Heart left ventricle (tissue), 16 donors: Measurements from ENCODE around the gene SPSB4. TPM values are rescaled to one million over a fixed set of nuclear protein-coding genes. Genes with fewer than 3 reads are reported as not detected.
A peak's percentile ranks its signal among the peaks of the same experiment; 100 is the strongest.

Experiments used
- ATAC-seq, 4 donors: fragments of 200-7000 bp; cut with Tn5 transposase; one replicate each; pipeline ENCODE4 v1.9.1; 2020 to 2022; ENCODE audit warnings: moderate library complexity in 4 of 4, mild to moderate bottlenecking in 3 of 4, moderate number of reproducible peaks in 1 of 4
- DNase-seq, 5 donors: peaks; one replicate each; pipeline ENCODE4 v3.0.0-alpha.2; 2020
- H3K27ac ChIP-seq, 12 donors: fragments of 200-600 bp; sonication (generic) in 4 of 12; one replicate each; pipeline versions ENCODE4 v1.5.0 to v1.8.0; 2016 to 2022; ENCODE audit warnings: mild to moderate bottlenecking in 2 of 12
- H3K27me3 ChIP-seq, 9 donors: fragments of 200-600 bp; sonication (generic) in 2 of 9; one replicate each; pipeline versions ENCODE4 v1.5.1 to v1.8.0; 2016 to 2022; ENCODE audit warnings: mild to moderate bottlenecking in 3 of 9
- H3K36me3 ChIP-seq, 9 donors: fragments of 200-600 bp; sonication (generic) in 2 of 9; one replicate each; pipeline versions ENCODE4 v1.5.0 to v1.8.0; 2018 to 2022; ENCODE audit warnings: mild to moderate bottlenecking in 2 of 9
- H3K4me1 ChIP-seq, 12 donors: fragments of 200-600 bp; sonication (generic) in 4 of 12; one replicate each; pipeline versions ENCODE4 v1.5.0 to v1.8.0; 2016 to 2022; ENCODE audit warnings: mild to moderate bottlenecking in 3 of 12
- H3K4me3 ChIP-seq, 12 donors: fragments of 200-600 bp; sonication (generic) in 4 of 12; one replicate each; pipeline versions ENCODE4 v1.5.0 to v1.8.0; 2017 to 2022; ENCODE audit warnings: mild to moderate bottlenecking in 9 of 12, moderate library complexity in 4 of 12
- H3K9me3 ChIP-seq, 12 donors: fragments of 200-600 bp; sonication (generic) in 4 of 12; one replicate each; pipeline versions ENCODE4 v1.5.0 to v1.8.0; 2016 to 2022; ENCODE audit warnings: mild to moderate bottlenecking in 1 of 12
- POLR2A ChIP-seq, 2 donors: fragments of 450-650 bp; IDR thresholded peaks; one replicate each; pipeline ENCODE4 v1.6.1; 2017; ENCODE audit warnings: antibody characterized with exemption in 2 of 2, mild to moderate bottlenecking in 2 of 2, moderate library complexity in 2 of 2
- WGBS, 4 donors: extraction: QIAGEN DNeasy Blood & Tissue Kit in 2 of 4; methylation state at CpG; one replicate each; pipeline versions ENCODE4 v1.1.5 to v1.1.7; 2013 to 2018; 5-methylcytosine and 5-hydroxymethylcytosine counted together
- intact Hi-C, 10 donors: fragments of 100-400 bp; cut with DNase I; formaldehyde crosslinking; loops; one replicate each; pipeline versions ENCODE4 v1.11.1 to v1.14.2; 2022
- polyA plus RNA-seq, 2 donors: library from polyadenylated mRNA; stranded (reverse); fragments of 200-250 nt; gene quantifications; one replicate each; pipeline ENCODE4 v1.2.3, GENCODE V29; 2013
- total RNA-seq, 9 donors: library from RNA; depleted of rRNA in 2 of 9; stranded (reverse); fragments of >200 nt in 2 of 9; fragmentation: NEBNext Ultra II Directional in 3 of 9; extraction: Animal tissue kit (Norgen Biotek cat#: 25700) in 3 of 9; gene quantifications; one replicate each; pipeline versions ENCODE4 v1.1.0 to v1.2.4, GENCODE V29; 2016 to 2023
- TF ChIP-seq, protein P1 (sequence below), 12 donors: fragments of 200-600 bp; sonication (generic) in 4 of 12; IDR thresholded peaks; one replicate each; pipeline versions ENCODE4 v1.5.0 to v1.8.0; 2018 to 2022; ENCODE audit warnings: antibody characterized with exemption in 12 of 12, mild to moderate bottlenecking in 5 of 12
- donor health status: ischemic (EF 13 %, LVEDD 7.1; RV severe dilation, severe dysfunction).
- donor health status: healthy with polysubstance abuse.
- donor health status: DM: no; HTN: yes; CAD: no.
- donor health status: DM: no; HTN: no; CAD: no.
- donor health status: ischemic (EF 25% LVEDD 6.9; RV normal size, moderate dysfunction).
- donor health status: ischemic (EF 25% LVEDD 5.7; RV mildly dilated, moderate dysfunction).
- donor health status: healthy.
- donor health status: DM: yes; HTN: yes; CAD: no.
- donor health status: ischemic (EF 35%, LVEDD 5.7; RV mildly dilated, moderate dysfunction).
- donor health status: nonischemic (EF 11% LVEDD 7.7; RV severe dilation, severe dysfunction).
- donor health status: DM: yes; HTN: yes; CAD: no.
- donor health status: PGD.
- donor health status: ischemic (EF 29% LVEDD 5.4; RV normal size, mild dysfunction).
- donor health status: nonischemic (EF 23%, LVEDD 6.1; RV moderate dilation, normal function).

Gene SPSB4
- total and polyA plus RNA-seq, 11 donors = 3.3 to 11.1 (median 4.8) TPM

- ATAC-seq = no peak
- Histone ChIP-seq H3K27me3 (peaks cover 0 to 45% (median 0%) of the 10 kb centered on the region in 9 donors), H3K36me3 (no peaks in the 10 kb centered on the region), H3K4me3 (no peak overlapping the region), H3K27ac (no peak overlapping the region), H3K9me3 (no peaks in the 10 kb centered on the region), H3K4me1 (peaks cover 0 to 28% (median 7%) of the 10 kb centered on the region in 12 donors)
- 40 to 60% (median 54%) methylated on average over 2 of the region's 2 CpGs for WGBS, 4 donors
- TF ChIP-seq, protein P1, sequence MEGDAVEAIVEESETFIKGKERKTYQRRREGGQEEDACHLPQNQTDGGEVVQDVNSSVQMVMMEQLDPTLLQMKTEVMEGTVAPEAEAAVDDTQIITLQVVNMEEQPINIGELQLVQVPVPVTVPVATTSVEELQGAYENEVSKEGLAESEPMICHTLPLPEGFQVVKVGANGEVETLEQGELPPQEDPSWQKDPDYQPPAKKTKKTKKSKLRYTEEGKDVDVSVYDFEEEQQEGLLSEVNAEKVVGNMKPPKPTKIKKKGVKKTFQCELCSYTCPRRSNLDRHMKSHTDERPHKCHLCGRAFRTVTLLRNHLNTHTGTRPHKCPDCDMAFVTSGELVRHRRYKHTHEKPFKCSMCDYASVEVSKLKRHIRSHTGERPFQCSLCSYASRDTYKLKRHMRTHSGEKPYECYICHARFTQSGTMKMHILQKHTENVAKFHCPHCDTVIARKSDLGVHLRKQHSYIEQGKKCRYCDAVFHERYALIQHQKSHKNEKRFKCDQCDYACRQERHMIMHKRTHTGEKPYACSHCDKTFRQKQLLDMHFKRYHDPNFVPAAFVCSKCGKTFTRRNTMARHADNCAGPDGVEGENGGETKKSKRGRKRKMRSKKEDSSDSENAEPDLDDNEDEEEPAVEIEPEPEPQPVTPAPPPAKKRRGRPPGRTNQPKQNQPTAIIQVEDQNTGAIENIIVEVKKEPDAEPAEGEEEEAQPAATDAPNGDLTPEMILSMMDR (IDR thresholded peaks at IDR 0.05) = peak in 5 of 12 donors; percentile 15 to 31 (median 29)
- no peak for TF ChIP-seq POLR2A (IDR thresholded peaks at IDR 0.05)
- no peak for DNase-seq
- intact Hi-C loops = loop anchor here (2.0 to 10.0 kb wide), 8 partner anchors 43 to 143 kb away; no protein-coding TSS in a partner anchor
Observed at GRCh38 chr3:141049681-141050080, 1.5 kb upstream of the SPSB4 start.

GRCh38 chr3:141051443-141052200 is 475 bp downstream of the SPSB4 start:
- H3K27me3 ChIP-seq = peaks cover 0 to 45% (median 0%) of the 10 kb centered on the region in 9 donors
- peaks cover 0 to 42% (median 11%) of the 10 kb centered on the region in 12 donors for H3K4me1 ChIP-seq
- H3K9me3 ChIP-seq = no peaks in the 10 kb centered on the region
- peak overlapping the region; percentile 52 to 72 (median 58) for H3K4me3 ChIP-seq
- H3K27ac ChIP-seq = peak overlapping the region; percentile 30 to 85 (median 72)
- intact Hi-C loops = loop anchor here (2.0 to 10.0 kb wide), 8 partner anchors 41 to 141 kb away; no protein-coding TSS in a partner anchor
- DNase-seq (peak in 4 of 5 donors; percentile 25 to 63 (median 46)), ATAC-seq (peak; percentile 22 to 67 (median 61))
- TF ChIP-seq POLR2A (IDR thresholded peaks at IDR 0.05) = peak in 1 of 2 donors; percentile 36
- TF ChIP-seq, protein P1 (IDR thresholded peaks at IDR 0.05) = peak in 3 of 12 donors; percentile 11 to 37 (median 21)
- no peaks in the 10 kb centered on the region for H3K36me3 ChIP-seq
- WGBS, 4 donors = 0 to 2% (median 0%) methylated on average over 8 to 77 of the region's 77 CpGs

DNA sequence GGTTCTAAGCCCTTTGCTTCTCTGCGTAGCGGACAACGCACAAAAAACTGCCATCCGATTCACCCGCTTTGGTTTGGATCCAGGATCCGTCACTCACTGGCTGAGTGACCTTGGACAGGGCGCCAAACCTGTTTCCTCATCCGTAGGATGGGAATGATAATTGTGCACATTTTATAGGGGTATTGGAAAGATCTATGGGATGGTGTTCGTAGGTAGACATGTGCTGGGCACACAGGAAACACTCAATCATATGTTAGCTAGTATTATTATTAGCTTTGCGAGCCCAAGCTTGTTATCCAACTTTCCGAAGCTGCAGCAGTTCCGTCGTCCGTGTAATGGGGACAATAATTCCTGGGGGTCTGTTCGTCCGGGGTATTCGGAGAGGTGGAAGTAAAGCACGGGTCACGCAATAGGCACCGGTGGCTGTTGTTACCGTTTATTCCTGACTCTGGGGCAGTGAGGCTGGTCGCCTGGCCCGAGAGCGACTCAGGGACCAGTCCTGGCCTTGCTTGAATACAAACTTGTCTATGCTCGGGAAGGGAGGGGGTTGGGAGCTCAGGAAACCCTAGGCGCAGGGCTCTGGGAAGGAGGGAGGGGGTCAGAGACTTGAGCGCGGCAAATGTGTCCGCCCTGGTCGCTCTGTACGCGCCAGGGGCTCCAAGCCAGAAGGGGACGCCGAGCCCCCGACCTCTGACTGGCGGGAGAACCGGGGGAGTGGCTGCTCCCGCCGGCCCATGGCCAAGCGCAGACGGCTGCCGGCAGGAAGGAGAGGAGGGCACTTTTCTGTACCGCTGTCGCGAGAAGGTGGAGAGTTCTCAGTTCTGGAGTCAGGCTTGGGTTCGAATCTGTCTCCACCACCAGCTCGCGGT is 1.3 kb downstream of the SPSB4 start:
- peaks cover 0 to 50% (median 13%) of the 10 kb centered on the region in 12 donors for H3K4me1 ChIP-seq
- ATAC-seq = peak in 3 of 4 donors; percentile 17 to 46 (median 40)
- intact Hi-C loops = loop anchor here in 7 of 10 donors (5.0 to 10.0 kb wide), 4 partner anchors 40 to 55 kb away; no protein-coding TSS in a partner anchor
- H3K9me3 ChIP-seq = no peaks in the 10 kb centered on the region
- WGBS, 4 donors = 1 to 2% (median 1%) methylated on average over 39 to 48 of the region's 48 CpGs
- H3K27me3 ChIP-seq = peaks cover 0 to 45% (median 0%) of the 10 kb centered on the region in 9 donors
- H3K27ac ChIP-seq = peak overlapping the region in 11 of 12 donors; percentile 30 to 85 (median 75)
- H3K4me3 ChIP-seq = peak overlapping the region; percentile 52 to 72 (median 58)
- DNase-seq = peak in 4 of 5 donors; percentile 41 to 68 (median 48)
- no peak for TF ChIP-seq POLR2A (IDR thresholded peaks at IDR 0.05)
- TF ChIP-seq, protein P1 (IDR thresholded peaks at IDR 0.05) = no peak
- no peaks in the 10 kb centered on the region for H3K36me3 ChIP-seq
